ENCODE measurements around the gene NACC1. TPM values are rescaled to one million over a fixed set of nuclear protein-coding genes. Genes with fewer than 3 reads are reported as not detected.

Gene NACC1
- total RNA-seq, 2 donors from 2014 or later = 53.6 to 76.0 TPM

DNA sequence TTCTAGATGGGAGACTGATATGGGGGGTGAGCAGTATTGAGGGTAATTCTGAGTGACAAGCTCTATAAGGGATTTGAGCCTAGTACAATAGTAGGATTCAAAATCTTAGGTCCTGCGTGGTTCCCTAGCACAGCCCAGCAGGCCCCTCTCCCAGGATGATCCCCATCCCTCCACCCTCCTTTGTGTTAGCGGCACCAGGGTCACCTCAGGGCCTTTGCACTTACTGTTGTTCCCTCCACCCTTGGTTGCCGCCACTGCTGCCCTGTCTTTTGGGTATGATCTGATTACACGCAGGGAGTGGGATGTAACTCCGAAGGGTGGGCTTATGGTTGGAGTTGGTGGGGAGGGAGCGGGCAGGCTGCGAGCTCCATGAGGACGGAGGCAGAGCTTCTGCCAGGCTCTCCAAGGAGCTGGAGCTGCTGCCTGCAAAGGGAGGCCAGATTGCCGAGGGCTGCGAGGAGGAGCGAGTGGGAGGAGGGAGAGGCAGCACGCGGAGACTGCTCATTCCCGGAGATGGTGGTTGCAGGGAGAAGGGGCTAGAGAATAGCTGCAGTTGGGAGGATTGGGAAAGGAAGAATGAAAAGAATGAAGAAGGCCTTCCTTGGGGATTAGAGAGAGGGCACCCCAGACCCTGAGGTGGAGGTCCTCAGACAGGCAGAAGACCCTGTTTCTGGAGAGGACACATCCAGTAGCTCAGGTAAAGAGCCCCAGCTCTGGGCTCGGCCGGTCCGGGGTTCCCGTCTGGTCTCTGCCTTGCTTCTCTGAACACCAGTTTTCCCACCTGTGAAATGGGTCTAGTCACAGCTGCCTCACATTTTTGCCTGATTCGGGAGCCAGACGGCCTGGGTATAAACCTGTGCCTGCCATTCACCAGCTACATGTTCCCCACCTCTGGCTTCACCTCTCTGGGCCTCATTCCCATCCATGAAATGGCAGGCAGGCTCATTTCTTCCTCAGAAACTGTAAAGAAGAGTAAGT, 5.2 kb downstream of the NACC1 start:
- Mint-ChIP-seq H3K4me1 (ENCODE audit: low read depth) (peaks cover 49% of the 10 kb centered on the region), H3K4me3 (peak overlapping the region in 1 of 2 donors; percentile 53), H3K36me3 (ENCODE audit: insufficient read depth in 2 of 2) (peaks cover 0 to 7% of the 10 kb centered on the region in 2 donors), H3K9me3 (no peaks in the 10 kb centered on the region), H3K27me3 (ENCODE audit: low read depth) (no peaks in the 10 kb centered on the region), H3K27ac (peak overlapping the region; percentile 83)
- no peak for ATAC-seq (replicated peaks in 1 of 2)
- no peak for DNase-seq

DNA sequence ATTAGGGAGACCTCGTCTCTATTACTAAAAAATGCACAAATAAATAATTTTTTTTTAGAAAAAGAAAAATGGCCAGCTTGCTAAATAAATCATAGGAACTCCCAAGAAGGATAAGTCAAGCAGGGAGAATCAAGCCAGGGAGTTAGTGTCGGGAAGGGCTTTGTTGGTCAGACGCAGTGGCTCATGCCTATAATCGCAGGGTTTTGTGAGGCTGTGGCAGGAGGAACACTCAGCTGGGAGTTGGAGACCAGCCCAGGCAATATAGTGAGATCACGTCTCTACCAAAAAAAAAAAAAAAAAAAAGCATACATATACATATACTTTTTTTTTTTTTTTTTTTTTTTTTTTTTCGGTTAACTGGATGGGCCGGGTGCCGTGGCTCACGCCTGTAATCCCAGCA, 9.0 kb downstream of the NACC1 start:
- Mint-ChIP-seq H3K36me3 (ENCODE audit: insufficient read depth in 2 of 2) (peaks cover 4 to 8% of the 10 kb centered on the region in 2 donors), H3K27ac (no peak overlapping the region)

DNA sequence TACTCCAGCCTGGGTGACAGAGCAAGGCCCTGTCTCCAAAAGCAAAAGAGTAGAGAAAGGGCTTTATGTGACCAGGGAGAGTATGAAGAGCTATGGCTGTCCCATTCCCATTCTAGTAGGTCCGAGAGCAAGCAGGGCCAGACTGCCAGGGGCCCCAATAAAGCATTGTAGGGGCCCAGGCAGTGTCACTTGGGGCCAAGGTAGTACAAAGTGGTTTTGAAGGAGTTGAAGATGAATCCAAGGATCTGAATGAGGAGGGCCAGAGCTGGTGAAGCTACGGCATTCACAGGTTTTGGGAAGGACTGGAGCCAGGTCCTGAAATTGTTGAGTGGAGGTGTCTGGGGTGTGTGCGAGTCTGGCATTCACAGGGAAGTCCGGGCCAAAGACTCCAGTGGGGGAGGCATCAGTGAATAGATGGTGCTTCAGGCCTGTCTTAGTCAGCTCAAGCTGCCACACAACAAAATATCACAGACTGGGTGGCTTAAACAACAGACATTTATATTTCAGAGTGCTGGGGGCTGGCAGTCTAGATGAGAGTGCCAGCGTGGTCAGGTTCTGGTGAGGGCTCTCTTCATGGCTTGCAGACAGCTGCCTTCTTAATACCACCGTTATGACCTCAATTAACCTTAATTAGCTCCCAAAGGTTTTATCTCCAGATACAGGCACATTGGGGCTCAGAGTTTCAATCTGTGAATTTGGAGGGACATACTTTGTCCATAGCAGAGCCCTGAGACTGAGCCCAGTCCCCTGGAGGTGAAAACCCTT, 9.9 kb downstream of the NACC1 start:
- Mint-ChIP-seq H3K9me3 (no peaks in the 10 kb centered on the region), H3K27me3 (ENCODE audit: low read depth) (no peaks in the 10 kb centered on the region), H3K36me3 (ENCODE audit: insufficient read depth in 2 of 2) (peaks cover 7 to 10% of the 10 kb centered on the region in 2 donors), H3K4me1 (ENCODE audit: low read depth) (peaks cover 44% of the 10 kb centered on the region), H3K4me3 (no peak overlapping the region), H3K27ac (no peak overlapping the region)
- DNase-seq = no peak
- ATAC-seq (replicated peaks in 1 of 2) = no peak

More for the DNA sequence above, 9.0 kb downstream of the NACC1 start:
- no peaks in the 10 kb centered on the region for H3K9me3 Mint-ChIP-seq
- DNase-seq (no peak), ATAC-seq (replicated peaks in 1 of 2) (no peak)
- no peak overlapping the region for H3K4me3 Mint-ChIP-seq
- H3K27me3 Mint-ChIP-seq (ENCODE audit: low read depth) = no peaks in the 10 kb centered on the region
- peaks cover 44% of the 10 kb centered on the region for H3K4me1 Mint-ChIP-seq (ENCODE audit: low read depth)

- no peak overlapping the region for H3K27ac Mint-ChIP-seq
- peaks cover 7 to 11% of the 10 kb centered on the region in 2 donors for H3K36me3 Mint-ChIP-seq (ENCODE audit: insufficient read depth in 2 of 2)
- H3K4me1 Mint-ChIP-seq (ENCODE audit: low read depth) = peaks cover 48% of the 10 kb centered on the region
- H3K4me3 Mint-ChIP-seq = no peak overlapping the region
- ATAC-seq (replicated peaks in 1 of 2) (no peak), DNase-seq (no peak)
- no peaks in the 10 kb centered on the region for H3K9me3 Mint-ChIP-seq
- no peaks in the 10 kb centered on the region for H3K27me3 Mint-ChIP-seq (ENCODE audit: low read depth)
These were observed 10.5 kb downstream of the NACC1 start for GRCh38 chr19:13128583-13128982.

DNA sequence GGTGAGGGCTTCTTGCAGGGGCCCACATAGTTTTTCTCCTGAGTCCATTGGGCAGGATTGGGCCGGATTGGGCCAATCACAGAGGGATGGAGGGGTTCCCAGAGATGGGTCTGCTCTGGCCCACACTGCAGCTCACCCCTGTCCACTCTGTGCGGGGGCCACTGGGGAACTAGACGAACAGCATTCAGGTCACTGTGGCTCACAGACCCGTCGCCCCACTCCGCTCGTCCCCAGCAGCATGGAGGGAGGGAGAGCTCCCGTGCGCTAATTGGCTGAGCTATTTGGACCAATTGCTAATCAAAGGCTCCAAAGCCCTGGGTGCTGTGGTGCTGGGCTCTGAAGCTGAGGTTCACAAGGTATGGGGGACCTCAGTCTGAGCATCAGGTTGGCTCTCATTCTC, 11.3 kb downstream of the NACC1 start:
- no peaks in the 10 kb centered on the region for H3K9me3 Mint-ChIP-seq
- H3K27me3 Mint-ChIP-seq (ENCODE audit: low read depth) = no peaks in the 10 kb centered on the region
- ATAC-seq (replicated peaks in 1 of 2) (no peak), DNase-seq (no peak)
- no peak overlapping the region for H3K27ac Mint-ChIP-seq
- H3K4me1 Mint-ChIP-seq (ENCODE audit: low read depth) = peaks cover 49% of the 10 kb centered on the region
- H3K36me3 Mint-ChIP-seq (ENCODE audit: insufficient read depth in 2 of 2) = peaks cover 7 to 13% of the 10 kb centered on the region in 2 donors
- H3K4me3 Mint-ChIP-seq = no peak overlapping the region

DNA sequence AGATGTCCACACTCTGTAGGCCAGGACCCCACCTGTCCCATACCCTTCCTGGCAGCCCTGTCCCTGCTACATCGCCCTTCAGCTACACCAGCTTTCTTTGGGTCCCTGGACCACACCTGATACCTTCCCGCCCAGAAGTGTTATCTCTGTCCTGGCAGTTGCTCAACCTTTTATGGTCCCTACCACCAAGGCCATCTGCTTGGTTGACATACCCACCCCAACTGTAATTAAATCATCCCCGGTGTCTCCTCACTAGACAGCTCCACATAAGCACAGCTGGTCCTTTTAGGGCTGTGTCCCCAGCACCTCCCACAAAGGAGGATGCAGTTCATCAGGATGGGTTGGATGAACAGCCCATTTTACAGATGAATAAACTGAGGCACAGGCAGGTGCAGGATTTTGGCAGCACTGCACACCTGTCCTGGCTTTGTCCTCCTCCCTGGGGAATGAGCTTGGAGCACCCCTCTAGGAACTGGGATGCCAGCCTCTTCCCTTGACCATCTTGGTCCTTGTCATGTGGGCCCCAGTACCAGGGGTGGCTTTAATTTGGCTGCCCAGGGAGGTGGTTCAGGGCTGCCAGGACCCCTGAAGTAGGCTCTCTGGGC, 12.9 kb downstream of the NACC1 start:
- H3K4me3 Mint-ChIP-seq = peak overlapping the region; percentile 54 to 68
- H3K27me3 Mint-ChIP-seq (ENCODE audit: low read depth) = no peaks in the 10 kb centered on the region
- H3K36me3 Mint-ChIP-seq (ENCODE audit: insufficient read depth in 2 of 2) = peaks cover 7 to 13% of the 10 kb centered on the region in 2 donors
- H3K27ac Mint-ChIP-seq = peak overlapping the region; percentile 92
- no peaks in the 10 kb centered on the region for H3K9me3 Mint-ChIP-seq
- DNase-seq = no peak
- ATAC-seq (replicated peaks in 1 of 2) = no peak
- H3K4me1 Mint-ChIP-seq (ENCODE audit: low read depth) = peaks cover 49% of the 10 kb centered on the region

DNA sequence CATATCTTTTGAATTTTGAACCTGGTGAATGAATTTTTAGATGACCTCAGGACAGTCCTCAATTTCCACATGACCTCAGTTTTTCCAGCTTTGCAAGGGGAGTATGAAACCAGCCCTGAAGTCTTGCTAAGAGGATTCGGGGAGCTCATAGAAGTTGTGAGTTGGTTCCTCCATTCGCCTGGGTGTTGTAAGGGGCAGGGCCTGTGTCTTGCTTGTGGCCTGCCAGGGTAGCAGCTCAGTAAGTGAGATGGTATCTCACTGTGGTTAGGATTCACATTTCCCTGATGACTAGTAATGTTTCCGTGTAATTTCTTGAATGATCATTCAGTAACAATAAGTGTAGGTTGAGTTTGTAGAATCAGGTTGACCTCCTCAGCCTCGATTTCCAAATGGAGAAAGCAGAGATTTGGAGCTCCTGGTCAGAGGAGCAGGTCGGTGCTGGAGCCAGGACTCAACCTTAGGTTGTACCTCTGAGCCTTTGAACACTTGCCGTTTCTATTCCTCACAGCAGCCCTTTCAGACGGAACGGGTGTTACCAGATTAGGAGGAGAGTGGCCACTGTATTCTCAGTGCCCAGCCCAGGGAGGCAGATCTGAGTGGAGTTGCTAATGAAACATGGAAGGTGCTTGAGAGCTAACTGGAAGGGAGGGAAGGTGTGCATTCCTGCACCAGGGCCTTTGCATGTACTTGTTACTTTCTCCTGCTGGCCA, 14.6 kb downstream of the NACC1 start:
- Mint-ChIP-seq H3K27me3 (ENCODE audit: low read depth) (no peaks in the 10 kb centered on the region), H3K36me3 (ENCODE audit: insufficient read depth in 2 of 2) (peaks cover 7 to 13% of the 10 kb centered on the region in 2 donors), H3K4me3 (peak overlapping the region; percentile 73 to 89), H3K9me3 (no peaks in the 10 kb centered on the region), H3K27ac (peak overlapping the region; percentile 82), H3K4me1 (ENCODE audit: low read depth) (peaks cover 48% of the 10 kb centered on the region)
- DNase-seq = peak; percentile 68 to 78
- ATAC-seq (replicated peaks in 1 of 2) = peak; percentile 97 to 99

DNA sequence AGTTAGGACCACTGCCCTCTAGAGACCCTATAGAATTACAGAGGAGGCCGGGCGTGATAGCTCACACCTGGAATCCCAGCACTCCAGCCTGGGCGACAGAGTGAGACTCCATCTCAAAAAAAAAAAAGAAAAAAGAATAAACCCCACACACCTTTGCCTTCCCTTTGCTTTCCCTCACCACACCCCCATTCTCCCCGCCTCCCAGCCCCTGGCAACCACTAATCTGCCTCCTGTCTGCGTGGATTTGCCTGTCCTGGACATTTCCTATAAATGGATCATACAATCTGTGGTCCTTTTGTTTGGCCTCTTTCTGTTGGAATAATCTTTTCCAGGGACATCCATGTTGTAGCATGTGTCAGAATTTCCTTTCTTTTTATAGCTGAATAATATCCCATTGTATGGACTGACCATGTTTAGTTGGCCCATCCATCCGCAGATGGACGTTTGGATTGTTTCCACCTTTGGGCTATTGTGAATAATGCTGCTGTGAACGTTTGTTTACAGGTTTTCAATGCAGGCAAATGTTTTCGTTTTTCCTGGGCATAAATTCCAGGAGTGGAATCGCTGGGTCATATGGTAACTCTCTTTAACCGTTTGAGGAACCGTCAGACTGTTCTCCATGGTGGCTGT, 15.3 kb downstream of the NACC1 start:
- Mint-ChIP-seq H3K9me3 (no peaks in the 10 kb centered on the region), H3K36me3 (ENCODE audit: insufficient read depth in 2 of 2) (peaks cover 7 to 13% of the 10 kb centered on the region in 2 donors), H3K27ac (peak overlapping the region; percentile 82), H3K4me1 (ENCODE audit: low read depth) (peaks cover 41% of the 10 kb centered on the region), H3K27me3 (ENCODE audit: low read depth) (no peaks in the 10 kb centered on the region), H3K4me3 (peak overlapping the region; percentile 1 to 89)
- no peak for ATAC-seq (replicated peaks in 1 of 2)
- no peak for DNase-seq

DNA sequence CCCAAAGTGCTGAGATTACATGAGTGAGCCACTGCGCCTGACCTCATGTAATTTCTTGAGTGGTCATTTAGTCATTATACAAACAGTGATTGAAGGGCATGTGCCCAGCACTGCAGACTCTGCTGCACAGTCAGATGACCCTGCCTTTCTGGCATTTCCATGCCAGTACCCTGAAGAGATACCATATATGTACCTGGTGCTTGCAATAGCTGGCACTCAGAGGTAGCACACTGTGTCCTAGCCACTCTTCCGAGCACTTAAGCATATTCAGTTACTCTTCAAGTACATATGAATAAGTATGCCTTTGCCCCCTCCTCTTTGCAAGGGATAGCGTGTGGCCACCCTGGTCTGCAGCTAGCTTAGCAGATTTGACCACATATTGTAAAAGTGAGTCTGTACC, 16.6 kb downstream of the NACC1 start:
- ATAC-seq (replicated peaks in 1 of 2) = no peak
- no peaks in the 10 kb centered on the region for H3K9me3 Mint-ChIP-seq
- peaks cover 36% of the 10 kb centered on the region for H3K4me1 Mint-ChIP-seq (ENCODE audit: low read depth)

DNA sequence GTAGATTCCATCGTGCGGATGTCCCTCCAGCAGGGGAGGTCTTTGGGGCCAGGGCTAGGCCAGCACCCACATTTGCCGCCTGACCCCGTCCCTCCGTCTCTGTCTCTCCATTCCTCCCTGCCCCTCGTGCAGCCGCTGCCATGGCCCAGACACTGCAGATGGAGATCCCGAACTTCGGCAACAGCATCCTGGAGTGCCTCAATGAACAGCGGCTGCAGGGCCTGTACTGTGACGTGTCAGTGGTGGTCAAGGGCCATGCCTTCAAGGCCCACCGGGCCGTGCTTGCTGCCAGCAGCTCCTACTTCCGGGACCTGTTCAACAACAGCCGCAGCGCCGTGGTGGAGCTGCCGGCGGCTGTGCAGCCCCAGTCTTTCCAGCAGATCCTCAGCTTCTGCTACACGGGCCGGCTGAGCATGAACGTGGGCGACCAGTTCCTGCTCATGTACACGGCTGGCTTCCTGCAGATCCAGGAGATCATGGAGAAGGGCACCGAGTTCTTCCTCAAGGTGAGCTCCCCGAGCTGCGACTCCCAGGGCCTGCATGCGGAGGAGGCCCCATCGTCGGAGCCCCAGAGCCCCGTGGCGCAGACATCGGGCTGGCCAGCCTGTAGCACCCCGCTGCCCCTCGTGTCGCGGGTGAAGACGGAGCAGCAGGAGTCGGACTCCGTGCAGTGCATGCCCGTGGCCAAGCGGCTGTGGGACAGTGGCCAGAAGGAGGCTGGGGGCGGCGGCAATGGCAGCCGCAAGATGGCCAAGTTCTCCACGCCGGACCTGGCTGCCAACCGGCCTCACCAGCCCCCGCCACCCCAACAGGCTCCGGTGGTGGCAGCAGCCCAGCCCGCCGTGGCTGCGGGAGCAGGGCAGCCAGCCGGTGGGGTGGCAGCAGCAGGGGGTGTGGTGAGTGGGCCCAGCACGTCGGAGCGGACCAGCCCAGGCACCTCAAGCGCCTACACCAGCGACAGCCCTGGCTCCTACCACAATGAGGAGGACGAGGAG, 17.3 kb downstream of the NACC1 start:
- H3K9me3 Mint-ChIP-seq = no peaks in the 10 kb centered on the region
- no peak for DNase-seq
- no peak overlapping the region for H3K4me3 Mint-ChIP-seq
- no peaks in the 10 kb centered on the region for H3K27me3 Mint-ChIP-seq (ENCODE audit: low read depth)
- no peak overlapping the region for H3K27ac Mint-ChIP-seq
- H3K36me3 Mint-ChIP-seq (ENCODE audit: insufficient read depth in 2 of 2) = peaks cover 7 to 13% of the 10 kb centered on the region in 2 donors
- H3K4me1 Mint-ChIP-seq (ENCODE audit: low read depth) = peaks cover 33% of the 10 kb centered on the region
- no peak for ATAC-seq (replicated peaks in 1 of 2)

More for the DNA sequence above, 16.6 kb downstream of the NACC1 start:
- H3K27me3 Mint-ChIP-seq (ENCODE audit: low read depth) = no peaks in the 10 kb centered on the region
- DNase-seq = no peak
- peaks cover 7 to 13% of the 10 kb centered on the region in 2 donors for H3K36me3 Mint-ChIP-seq (ENCODE audit: insufficient read depth in 2 of 2)
- H3K27ac Mint-ChIP-seq = no peak overlapping the region
- peak overlapping the region in 1 of 2 donors; percentile 10 for H3K4me3 Mint-ChIP-seq

DNA sequence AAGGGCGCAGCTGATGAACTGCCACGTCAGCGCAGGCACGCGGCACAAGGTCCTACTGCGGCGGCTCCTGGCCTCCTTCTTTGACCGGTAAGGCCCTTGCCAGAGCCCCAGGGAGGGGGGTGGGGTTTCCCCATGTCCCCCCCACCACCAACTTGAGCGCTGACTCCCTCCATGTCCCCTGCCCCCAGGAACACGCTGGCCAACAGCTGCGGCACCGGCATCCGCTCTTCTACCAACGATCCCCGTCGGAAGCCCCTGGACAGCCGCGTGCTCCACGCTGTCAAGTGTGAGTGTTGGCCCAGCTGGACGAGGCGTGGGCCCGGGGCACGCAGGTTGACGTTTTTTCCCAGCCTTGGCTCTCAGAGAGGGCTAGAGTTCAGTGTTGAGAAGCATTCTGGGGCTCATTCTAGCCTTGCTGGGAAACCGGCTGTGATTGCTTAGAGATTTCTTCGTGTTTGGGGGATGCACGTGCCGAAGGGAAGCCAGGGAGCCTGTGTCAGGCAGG, 19.3 kb downstream of the NACC1 start:
- DNase-seq = no peak
- H3K36me3 Mint-ChIP-seq (ENCODE audit: insufficient read depth in 2 of 2) = peaks cover 3 to 9% of the 10 kb centered on the region in 2 donors
- no peaks in the 10 kb centered on the region for H3K27me3 Mint-ChIP-seq (ENCODE audit: low read depth)
- H3K4me1 Mint-ChIP-seq (ENCODE audit: low read depth) = peaks cover 13% of the 10 kb centered on the region
- ATAC-seq (replicated peaks in 1 of 2) = no peak
- no peak overlapping the region for H3K4me3 Mint-ChIP-seq
- no peak overlapping the region for H3K27ac Mint-ChIP-seq
- H3K9me3 Mint-ChIP-seq = no peaks in the 10 kb centered on the region

Data from activated T-cell treated with anti-CD3 and anti-CD28 coated beads, Interleukin-2, amount 50 U/mL, for 72 hours (primary cell).